PC-9 (cell line): ENCODE measurements around the gene EGFLAM. TPM values are rescaled to one million over a fixed set of nuclear protein-coding genes. Genes with fewer than 3 reads are reported as not detected.

ENCODE experiments used
- BruUV-seq: library from RNA; stranded (reverse); fragments of 400-500 nt; replicated peaks from 2 replicates; lab custom pipeline; 2021; lab: Mats Ljungman, UMichigan
- CTCF ChIA-PET: fragments of 300-600 bp; sonication (Branson Sonifier 250); formaldehyde crosslinking; loops from one replicate; lab custom pipeline; 2022; ENCODE audit warnings: antibody characterized with exemption; lab: Charles Lee
- POLR2A ChIA-PET: fragments of 300-600 bp; sonication (Branson Sonifier 250); formaldehyde crosslinking; loops from one replicate; lab custom pipeline; 2022; ENCODE audit warnings: antibody characterized with exemption; ENCODE audit not compliant: unreplicated experiment; lab: Charles Lee
- DNase-seq, 2 experiments: peaks; one replicate each; pipeline versions ENCODE4 v3.0.0 to v3.0.0-alpha.2; 2015 to 2022; ENCODE audit warnings: mixed read lengths in 1 of 2
- H2AFZ ChIP-seq: fragments of 200-600 bp; sonication (generic); 2 replicates; pipeline ENCODE4 v1.8.1; 2017; ENCODE audit warnings: antibody characterized with exemption
- H3F3A ChIP-seq: fragments of 200-600 bp; sonication (generic); 2 replicates; pipeline ENCODE4 v1.8.1; 2017; ENCODE audit warnings: antibody characterized with exemption, mild to moderate bottlenecking, low read depth; ENCODE audit not compliant: insufficient read depth
- H3K27ac ChIP-seq: fragments of 200-600 bp; sonication (generic); 2 replicates; pipeline ENCODE4 v1.6.1; 2016; ENCODE audit warnings: mixed run types
- H3K27me3 ChIP-seq: fragments of 200-600 bp; sonication (generic); 2 replicates; pipeline ENCODE4 v1.6.1; 2016; ENCODE audit warnings: low read depth, mixed run types; ENCODE audit not compliant: insufficient read depth
- H3K36me3 ChIP-seq: fragments of 200-600 bp; sonication (generic); 2 replicates; pipeline ENCODE4 v1.6.1; 2016; ENCODE audit warnings: low read depth, mixed run types
- H3K4me1 ChIP-seq: fragments of 200-600 bp; sonication (generic); replicated peaks from 2 replicates; pipeline ENCODE4 v1.6.1; 2016; ENCODE audit warnings: mixed run types; ENCODE audit not compliant: insufficient read depth
- H3K4me2 ChIP-seq: fragments of 200-600 bp; sonication (generic); 2 replicates; pipeline ENCODE4 v1.6.1; 2017; ENCODE audit warnings: mixed run types
- H3K4me3 ChIP-seq: fragments of 200-600 bp; sonication (generic); 2 replicates; pipeline ENCODE4 v1.6.1; 2016; ENCODE audit warnings: mixed run types
- H3K79me2 ChIP-seq: fragments of 200-600 bp; sonication (generic); 2 replicates; pipeline ENCODE4 v1.6.1; 2017; ENCODE audit warnings: low read depth, mixed run types
- H3K9me2 ChIP-seq: fragments of 200-600 bp; sonication (generic); 2 replicates; pipeline ENCODE4 v1.8.1; 2017; ENCODE audit warnings: mild to moderate bottlenecking; ENCODE audit not compliant: insufficient read depth
- H3K9me3 ChIP-seq: fragments of 200-600 bp; sonication (generic); 2 replicates; pipeline ENCODE4 v1.8.1; 2016; ENCODE audit warnings: low read depth; ENCODE audit not compliant: insufficient read depth
- H4K20me1 ChIP-seq: fragments of 200-600 bp; sonication (generic); 2 replicates; pipeline ENCODE4 v1.8.1; 2017; ENCODE audit not compliant: insufficient read depth
- EZH2 ChIP-seq: fragments of 200-600 bp; sonication (generic); IDR thresholded peaks from 2 replicates; pipeline ENCODE4 v1.8.0; 2017; ENCODE audit warnings: antibody characterized with exemption, low read depth
- intact Hi-C: fragments of 100-400 bp; cut with micrococcal nuclease; formaldehyde crosslinking; loops from one replicate; pipeline ENCODE4 v1.10.0; 2022; ENCODE audit not compliant: unreplicated experiment
- total RNA-seq: library from RNA; stranded (reverse); gene quantifications from 2 replicates; pipeline ENCODE4 v1.2.3, GENCODE V29; 2021
- TF ChIP-seq, protein P1 (sequence below): fragments of 200-600 bp; sonication (generic); conservative IDR thresholded peaks from 2 replicates; pipeline ENCODE4 v1.6.1; 2017; ENCODE audit warnings: mixed run types, antibody characterized with exemption, mild to moderate bottlenecking, moderate library complexity

Gene EGFLAM
- total RNA-seq, 1 experiment from 2014 or later = not detected

- TF ChIP-seq, protein P1, sequence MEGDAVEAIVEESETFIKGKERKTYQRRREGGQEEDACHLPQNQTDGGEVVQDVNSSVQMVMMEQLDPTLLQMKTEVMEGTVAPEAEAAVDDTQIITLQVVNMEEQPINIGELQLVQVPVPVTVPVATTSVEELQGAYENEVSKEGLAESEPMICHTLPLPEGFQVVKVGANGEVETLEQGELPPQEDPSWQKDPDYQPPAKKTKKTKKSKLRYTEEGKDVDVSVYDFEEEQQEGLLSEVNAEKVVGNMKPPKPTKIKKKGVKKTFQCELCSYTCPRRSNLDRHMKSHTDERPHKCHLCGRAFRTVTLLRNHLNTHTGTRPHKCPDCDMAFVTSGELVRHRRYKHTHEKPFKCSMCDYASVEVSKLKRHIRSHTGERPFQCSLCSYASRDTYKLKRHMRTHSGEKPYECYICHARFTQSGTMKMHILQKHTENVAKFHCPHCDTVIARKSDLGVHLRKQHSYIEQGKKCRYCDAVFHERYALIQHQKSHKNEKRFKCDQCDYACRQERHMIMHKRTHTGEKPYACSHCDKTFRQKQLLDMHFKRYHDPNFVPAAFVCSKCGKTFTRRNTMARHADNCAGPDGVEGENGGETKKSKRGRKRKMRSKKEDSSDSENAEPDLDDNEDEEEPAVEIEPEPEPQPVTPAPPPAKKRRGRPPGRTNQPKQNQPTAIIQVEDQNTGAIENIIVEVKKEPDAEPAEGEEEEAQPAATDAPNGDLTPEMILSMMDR = no peak
- TF ChIP-seq EZH2 = no peak
- no peak for DNase-seq
- Histone ChIP-seq H3K27ac (no peak overlapping the region), H3K27me3 (peaks cover 77% of the 10 kb centered on the region), H2AFZ (no peak overlapping the region), H3K4me1 (no peaks in the 10 kb centered on the region), H3K4me2 (no peak overlapping the region), H3F3A (no peaks in the 10 kb centered on the region), H3K9me3 (no peaks in the 10 kb centered on the region), H3K9me2 (no peaks in the 10 kb centered on the region), H4K20me1 (no peaks in the 10 kb centered on the region), H3K36me3 (no peaks in the 10 kb centered on the region), H3K79me2 (no peaks in the 10 kb centered on the region), H3K4me3 (no peak overlapping the region)
- no TSS peak for BruUV-seq
- POLR2A ChIA-PET = no interaction called here
- intact Hi-C loops = no loop called here
- CTCF ChIA-PET = no interaction called here
Observed at GRCh38 chr5:38378579-38378978, 120.2 kb downstream of the EGFLAM start.

- no peaks in the 10 kb centered on the region for H3K36me3 ChIP-seq
- no peak overlapping the region for H3K4me3 ChIP-seq
- H2AFZ ChIP-seq = no peak overlapping the region
- intact Hi-C loops = no loop called here
- H3F3A ChIP-seq = no peaks in the 10 kb centered on the region
- no peaks in the 10 kb centered on the region for H3K4me1 ChIP-seq
- ChIA-PET POLR2A (interaction anchor here (0.6 kb wide), 1 partner anchor 21 kb away, joined by 3 read pairs; no protein-coding TSS in a partner anchor), CTCF (interaction anchor here (0.6 kb wide), 1 partner anchor 985 kb away, joined by 5 read pairs; no protein-coding TSS in a partner anchor)
- no peaks in the 10 kb centered on the region for H3K9me3 ChIP-seq
- TF ChIP-seq EZH2 = no peak
- TF ChIP-seq, protein P1 = no peak
- H3K9me2 ChIP-seq = no peaks in the 10 kb centered on the region
- no peaks in the 10 kb centered on the region for H3K79me2 ChIP-seq
- BruUV-seq = no TSS peak
- no peaks in the 10 kb centered on the region for H4K20me1 ChIP-seq
- no peak overlapping the region for H3K4me2 ChIP-seq
- peaks cover 68% of the 10 kb centered on the region for H3K27me3 ChIP-seq
- no peak overlapping the region for H3K27ac ChIP-seq
- DNase-seq = peak in 1 of 2 experiments; percentile 8
Observed at GRCh38 chr5:38379350-38379937, 121.1 kb downstream of the EGFLAM start.

- peak in 1 of 2 experiments; percentile 20 for DNase-seq
- H3K27me3 ChIP-seq = peaks cover 57% of the 10 kb centered on the region
- no peaks in the 10 kb centered on the region for H4K20me1 ChIP-seq
- CTCF ChIA-PET = interaction anchor here (1.3 kb wide), 1 partner anchor 429 kb away, joined by 4 read pairs; no protein-coding TSS in a partner anchor
- H3K79me2 ChIP-seq = no peaks in the 10 kb centered on the region
- no peak overlapping the region for H2AFZ ChIP-seq
- H3K4me1 ChIP-seq = no peaks in the 10 kb centered on the region
- H3K4me3 ChIP-seq = no peak overlapping the region
- TF ChIP-seq, protein P1 = no peak
- no peak for TF ChIP-seq EZH2
- no peak overlapping the region for H3K27ac ChIP-seq
- no peaks in the 10 kb centered on the region for H3K9me2 ChIP-seq
- no peaks in the 10 kb centered on the region for H3K9me3 ChIP-seq
- no TSS peak for BruUV-seq
- no peaks in the 10 kb centered on the region for H3F3A ChIP-seq
- POLR2A ChIA-PET = no interaction called here
- H3K36me3 ChIP-seq = no peaks in the 10 kb centered on the region
- no peak overlapping the region for H3K4me2 ChIP-seq
- intact Hi-C loops = loop anchor here (5.0 to 10.0 kb wide), 2 partner anchors 902 to 1194 kb away; no protein-coding TSS in a partner anchor
Observed at GRCh38 chr5:38380537-38380936, 122.2 kb downstream of the EGFLAM start.
